CD4-positive, alpha-beta T cell treated with Interleukin-17A for 4 hours (primary cell): ENCODE results near the gene GAS2.

Source experiments
- DNase-seq: peaks from one replicate; pipeline ENCODE4 v3.0.0-alpha.2; 2020; ENCODE audit warnings: mixed read lengths

The GAS2 gene

DNA sequence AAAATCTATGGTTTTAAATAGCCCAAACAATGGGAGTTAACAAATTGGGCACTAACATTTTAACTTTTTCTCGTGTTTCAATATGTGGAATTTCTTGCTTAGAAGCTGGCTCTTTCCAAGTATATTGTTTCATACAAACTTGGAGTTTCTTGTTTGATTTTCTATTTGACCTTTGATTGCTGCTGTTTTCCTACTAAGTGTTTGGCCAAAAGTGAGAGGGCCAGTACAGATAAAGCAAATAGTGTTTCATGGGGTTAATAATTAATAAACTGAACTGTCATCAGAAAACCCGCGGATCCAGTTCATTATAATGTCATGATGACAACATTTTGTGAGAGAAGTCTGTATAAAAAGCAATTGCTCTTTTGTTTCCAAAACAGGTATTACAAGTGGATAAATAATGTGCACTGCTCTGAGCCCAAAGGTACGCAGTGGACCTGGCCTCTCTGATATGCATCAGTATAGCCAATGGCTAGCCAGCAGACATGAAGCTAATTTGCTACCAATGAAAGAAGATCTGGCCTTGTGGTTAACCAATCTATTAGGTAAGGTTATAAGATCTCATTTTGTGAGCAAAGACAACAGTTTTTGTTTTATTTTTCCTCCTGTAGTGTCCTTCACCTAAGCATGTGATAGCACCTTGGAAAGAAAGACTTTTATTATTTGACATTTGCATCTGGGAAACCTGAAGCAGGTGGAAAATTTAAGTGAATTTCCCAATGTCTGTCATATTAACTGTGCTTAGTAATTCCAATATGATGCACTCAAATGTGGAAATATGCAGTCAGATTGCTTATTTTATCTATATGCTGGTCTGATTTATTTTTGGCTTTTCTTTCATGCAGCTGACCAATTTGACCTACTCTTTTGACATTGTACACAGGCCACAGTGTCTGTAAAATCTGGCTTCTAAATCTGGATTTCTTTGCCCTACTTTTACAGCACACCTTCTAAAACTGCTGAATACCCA is 8.3 kb downstream of the GAS2 start:
- no peak for DNase-seq

DNA sequence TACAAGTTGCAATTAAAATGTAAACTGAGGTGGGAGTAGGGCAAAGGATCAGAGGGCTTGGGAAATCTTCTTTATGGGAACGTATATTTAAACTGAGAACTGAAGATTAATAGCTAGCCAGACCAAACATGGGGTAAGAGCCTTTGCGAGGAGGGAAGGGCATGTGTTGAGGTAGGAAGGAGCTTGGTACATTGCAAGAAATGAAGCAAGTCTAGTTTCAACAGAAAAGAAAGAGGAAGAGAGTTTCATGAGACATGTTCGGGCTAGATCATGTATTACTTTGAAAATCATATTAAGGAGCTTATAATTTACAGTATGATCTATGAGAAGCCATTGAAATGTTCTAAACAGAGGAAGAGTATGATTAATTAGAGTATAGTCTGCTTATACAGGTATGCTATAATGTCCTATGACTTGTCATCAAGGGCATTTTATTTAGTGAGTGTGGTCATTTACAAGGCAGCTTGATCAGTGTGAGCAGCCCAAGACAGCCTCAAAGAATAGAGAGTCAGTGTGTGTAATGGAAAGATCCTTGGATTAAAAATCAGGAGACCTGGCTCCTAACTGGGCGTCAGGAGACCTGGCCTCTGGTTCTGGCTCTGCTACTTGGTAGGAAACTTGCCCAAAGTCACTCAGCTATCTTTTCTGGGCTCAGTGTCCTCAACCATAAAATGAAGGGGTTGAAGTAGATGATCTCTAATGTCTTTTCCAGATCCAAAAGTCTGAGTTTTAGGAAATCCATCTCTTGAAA is 10.9 kb downstream of the GAS2 start:
- DNase-seq = no peak

DNA sequence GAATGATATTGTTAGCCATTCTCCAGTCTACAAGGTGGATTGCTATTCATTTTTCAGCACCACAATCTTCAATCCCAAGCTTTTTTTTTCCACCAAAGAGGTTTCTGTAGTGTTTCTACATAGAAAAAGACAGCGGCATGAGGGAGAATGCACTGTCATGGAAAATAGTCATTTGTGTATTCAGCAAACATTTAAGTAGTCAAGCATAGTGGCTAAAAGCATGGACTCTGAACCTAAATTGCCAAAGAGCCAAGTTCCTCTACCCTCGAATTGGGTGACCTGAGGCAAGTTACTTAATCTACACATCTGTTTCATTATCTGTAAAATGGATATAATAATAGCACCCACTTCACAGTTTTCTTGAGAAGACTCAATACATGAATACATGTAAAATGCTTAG is 14.2 kb downstream of the GAS2 start:
- no peak for DNase-seq

DNA sequence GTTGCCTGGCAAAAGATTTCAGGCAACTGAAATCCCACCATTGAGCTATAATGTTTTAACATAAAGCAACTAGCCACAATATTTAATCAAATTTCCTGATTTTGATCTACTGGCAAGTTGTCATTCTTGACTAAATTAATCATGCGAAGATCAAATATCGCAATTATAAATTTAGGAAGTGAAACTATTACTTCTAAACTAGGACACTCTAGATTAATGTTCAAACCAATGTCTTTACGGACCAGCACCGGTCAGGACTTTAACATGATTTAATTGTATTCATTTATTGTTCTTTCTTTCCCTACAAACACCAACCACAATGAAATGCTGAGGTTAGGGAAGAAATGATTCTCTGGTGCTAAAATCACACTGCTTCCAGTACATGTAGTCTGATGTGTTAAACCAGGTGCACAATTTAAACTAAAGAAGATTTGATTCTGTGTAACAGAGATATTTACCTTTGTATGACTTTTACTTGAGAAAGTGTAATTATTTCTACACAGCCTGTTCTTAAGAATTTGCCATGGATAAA is 14.9 kb downstream of the GAS2 start:
- no peak for DNase-seq

DNA sequence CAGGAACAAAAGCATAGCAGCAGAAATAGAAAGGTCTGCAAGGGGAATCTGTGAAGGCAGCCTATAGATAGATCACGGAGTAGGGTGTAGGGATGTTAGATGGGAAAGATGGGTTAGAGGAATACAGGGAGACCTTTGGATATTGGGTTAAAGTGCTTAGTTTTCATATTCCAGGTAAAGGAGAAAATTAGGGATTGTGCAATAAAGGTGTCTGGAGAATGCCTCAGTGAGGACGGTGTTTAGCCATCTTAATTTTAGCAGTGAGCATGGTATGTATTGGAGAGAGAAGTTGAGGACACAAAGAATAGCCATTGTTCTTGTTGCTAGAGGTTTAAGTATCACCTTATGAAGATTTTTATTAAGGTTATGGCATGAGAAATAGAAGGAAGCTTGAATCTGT is 17.7 kb downstream of the GAS2 start:
- DNase-seq = no peak

DNA sequence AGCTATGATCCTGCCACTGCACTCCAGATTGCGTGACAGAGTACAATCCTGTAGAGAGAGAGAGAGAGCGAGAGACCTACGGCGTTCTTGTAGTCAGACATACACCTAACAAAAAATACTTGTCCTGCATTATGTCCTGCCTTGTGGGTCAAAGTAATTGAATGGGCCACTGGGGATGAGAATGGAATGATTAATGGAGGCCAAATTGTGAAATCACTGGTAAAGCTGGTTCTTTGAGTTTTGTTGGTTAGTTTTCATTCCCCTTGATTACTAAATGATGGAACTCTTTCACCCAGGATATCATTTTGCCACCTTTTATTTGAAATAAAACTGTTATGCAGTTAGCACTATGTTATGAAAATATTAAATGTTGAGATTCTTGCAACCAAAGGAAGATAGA is 18.7 kb downstream of the GAS2 start:
- no peak for DNase-seq

DNA sequence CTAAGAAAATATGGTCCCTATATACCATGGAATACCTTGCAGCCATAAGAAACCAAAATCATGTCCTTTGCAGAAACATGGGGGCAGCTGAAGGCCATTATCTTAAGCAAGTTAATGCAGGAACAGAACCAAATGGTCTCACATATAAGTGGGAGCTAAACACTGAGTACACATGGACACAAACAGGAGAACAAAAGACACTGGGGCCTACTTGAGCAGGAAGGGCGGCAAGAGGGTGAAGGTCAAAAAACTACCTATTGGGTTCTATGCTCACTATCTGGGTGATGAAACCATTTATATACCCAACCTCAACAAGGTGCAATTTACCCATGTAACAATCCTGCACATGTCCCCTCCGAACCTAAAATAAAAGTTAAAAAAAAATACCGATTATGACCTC is 22.5 kb downstream of the GAS2 start:
- DNase-seq = no peak

DNA sequence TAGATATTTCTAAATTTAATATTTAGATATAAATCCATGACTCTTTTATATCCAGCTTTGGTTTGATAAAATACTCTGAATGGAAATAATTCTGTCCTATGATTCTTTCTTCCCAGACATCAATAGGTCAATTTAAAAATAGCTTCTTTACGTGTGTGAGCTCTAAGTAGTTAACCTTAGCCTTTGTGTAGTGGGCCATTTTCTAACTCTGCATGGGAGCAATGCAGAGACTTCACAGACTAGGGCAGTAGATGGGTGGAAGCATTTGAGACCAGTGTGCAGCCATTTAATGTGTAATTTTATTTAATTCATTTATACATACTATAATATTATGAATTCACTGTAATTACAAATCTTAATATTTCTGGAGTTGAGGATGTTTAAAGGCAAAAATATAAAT is 23.8 kb downstream of the GAS2 start:
- no peak for DNase-seq

DNA sequence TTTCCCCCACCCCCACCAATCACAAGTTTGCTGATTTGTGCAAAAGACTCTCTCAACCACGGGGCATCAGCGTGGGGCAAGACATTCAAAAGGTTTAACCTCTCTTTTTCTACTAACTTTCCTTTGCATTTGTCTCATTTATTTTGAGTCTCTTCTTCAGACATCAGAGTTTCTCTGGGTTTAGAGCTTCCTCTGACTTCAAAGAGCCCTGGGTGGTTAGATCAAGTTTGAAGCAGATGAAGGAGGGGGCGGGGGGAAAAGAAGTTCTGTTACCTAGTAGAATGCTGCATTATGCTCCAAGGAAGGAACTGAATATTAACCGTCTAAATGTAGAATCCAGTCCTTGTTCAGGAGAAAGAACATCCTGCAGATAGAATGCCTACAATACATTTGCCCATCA is 24.5 kb downstream of the GAS2 start:
- DNase-seq = peak; percentile 59

DNA sequence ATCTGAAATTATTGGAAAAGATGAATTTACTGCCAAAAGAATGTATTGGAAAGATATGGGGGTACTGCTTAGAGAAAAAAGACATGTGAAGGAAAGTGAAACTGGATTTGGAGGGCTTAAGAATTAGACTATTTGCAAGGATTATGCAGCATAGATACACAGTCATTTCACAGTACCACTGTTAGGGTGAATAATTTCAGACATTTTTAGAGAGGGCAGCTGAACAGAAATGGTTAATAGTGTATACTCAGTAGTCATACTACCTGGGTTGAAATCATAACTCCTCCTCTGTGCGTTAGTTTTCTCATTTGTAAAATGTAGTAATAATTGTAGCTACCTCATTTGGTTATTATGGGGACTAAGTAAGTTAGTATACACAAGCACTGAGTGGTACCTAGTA is 33.0 kb downstream of the GAS2 start:
- no peak for DNase-seq

DNA sequence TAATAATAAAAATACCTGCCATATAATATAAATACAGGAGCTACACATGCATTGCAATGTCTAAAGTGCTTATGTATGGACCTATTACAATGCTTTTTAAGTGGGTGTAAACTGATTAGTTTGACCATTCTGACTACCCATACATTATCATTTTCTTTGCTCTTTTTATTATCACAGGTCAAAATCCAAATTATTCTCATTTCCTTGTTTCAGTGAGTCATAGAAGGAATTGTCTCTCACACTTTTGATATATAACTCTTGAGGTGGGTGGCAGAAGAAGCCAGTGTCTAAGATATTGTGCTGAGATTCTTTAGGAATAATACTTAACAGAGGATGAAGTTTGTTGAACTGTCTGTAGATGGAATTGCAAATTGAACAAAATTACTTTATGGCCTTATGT is 35.6 kb downstream of the GAS2 start:
- no peak for DNase-seq

DNA sequence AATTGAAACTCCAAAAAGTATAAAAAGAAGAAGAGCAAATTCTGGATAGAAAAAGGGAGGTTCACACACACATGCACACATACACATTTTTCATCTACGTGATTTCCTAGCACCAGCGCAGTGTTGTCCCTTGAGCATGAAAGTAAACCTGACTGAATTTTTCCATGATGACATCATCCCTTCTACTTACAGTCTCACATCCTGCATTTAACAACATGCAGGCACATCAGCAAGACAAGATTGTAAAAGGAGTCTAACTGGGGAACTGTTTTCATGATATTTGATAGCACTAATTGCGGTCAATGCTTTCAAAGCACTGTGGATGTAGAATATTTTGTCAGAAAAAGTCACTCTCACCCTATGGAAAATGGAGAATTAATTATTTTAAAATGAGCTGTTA is 36.6 kb downstream of the GAS2 start:
- no peak for DNase-seq

DNA sequence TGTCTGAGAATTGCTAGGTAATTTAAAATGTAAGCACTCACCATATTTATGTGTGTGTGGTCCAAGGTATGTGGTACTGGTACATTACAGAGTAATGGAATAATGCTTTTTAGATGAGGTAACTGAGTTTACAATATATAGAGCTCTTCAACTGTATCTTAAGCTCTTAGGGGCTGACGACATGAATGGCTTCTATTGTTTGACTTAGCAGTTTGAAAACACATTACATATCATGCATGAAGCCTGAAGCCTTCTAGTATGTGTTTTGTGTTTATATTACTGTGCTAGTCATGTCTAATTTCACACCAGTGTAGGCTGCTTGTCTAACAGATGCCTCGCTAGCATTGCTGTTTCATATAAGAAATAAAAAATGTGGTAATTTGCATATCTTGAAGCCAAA is 37.2 kb downstream of the GAS2 start:
- no peak for DNase-seq

DNA sequence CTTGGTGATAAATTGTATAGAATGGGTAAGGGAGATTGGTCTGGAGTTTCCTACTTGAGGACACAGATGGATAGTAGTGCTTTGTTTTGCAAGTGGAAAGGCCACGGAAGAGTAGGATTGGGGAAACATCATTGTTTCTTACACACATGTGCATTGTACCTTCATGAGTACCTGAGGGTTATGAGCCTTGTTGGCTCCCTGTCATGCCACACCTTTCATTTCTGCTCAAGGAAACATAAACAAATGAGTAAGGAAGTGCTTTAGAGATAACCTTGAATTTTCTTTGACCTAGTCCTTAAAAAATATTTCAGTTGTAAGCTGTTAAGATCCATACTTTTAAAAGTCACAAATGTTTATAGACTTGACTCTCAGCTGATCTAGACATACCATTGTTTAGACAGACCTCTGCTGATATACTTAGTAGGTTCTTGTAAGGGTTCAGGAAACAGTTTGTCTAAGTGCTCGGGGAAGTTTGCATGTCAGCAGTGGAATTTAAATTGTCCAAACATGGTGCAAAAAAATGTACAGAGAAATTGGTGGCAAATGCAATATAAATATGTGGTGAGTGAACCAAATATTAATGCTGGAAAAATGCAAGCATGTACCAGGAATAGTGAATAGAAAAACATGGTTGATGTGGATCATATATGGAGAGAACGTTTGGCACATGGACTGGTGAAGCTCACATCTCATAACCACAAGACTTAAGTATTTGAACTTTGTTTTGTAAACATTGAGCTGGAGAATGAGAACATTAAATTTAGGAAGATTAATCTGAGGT is 40.9 kb downstream of the GAS2 start:
- no peak for DNase-seq

DNA sequence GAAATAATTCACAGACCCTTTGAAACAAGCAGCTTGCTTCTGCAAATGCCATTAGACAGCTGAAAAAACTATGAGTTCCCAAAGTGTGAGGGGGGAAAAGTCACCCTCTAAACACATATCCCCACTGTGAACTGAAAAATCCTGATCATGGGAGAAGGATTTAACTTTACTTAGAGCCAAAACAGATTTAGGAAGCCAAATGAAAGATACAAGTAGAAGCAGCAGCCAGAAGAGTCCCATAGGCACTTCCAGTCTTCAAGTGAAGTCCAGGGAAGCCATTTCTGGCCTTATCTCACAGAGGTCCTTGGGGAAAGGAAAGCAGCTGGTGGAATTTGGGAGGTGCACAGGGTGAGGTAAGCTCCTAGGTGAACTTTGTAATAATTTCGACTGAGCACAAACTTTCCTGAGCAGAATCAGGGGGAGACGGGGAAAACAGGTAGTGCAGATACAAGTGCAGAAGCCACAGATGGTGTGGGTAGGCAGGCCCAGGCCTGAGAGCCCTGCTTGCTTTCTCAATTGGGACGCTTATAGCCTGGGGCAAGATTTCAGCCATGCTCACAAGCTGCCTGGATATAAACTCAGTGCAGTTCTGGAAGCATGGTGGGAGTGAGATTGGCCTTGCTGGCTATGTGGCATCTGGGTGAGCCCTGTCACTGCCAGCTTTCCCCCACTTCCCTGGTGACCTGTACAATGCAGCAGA is 44.8 kb downstream of the GAS2 start:
- no peak for DNase-seq

DNA sequence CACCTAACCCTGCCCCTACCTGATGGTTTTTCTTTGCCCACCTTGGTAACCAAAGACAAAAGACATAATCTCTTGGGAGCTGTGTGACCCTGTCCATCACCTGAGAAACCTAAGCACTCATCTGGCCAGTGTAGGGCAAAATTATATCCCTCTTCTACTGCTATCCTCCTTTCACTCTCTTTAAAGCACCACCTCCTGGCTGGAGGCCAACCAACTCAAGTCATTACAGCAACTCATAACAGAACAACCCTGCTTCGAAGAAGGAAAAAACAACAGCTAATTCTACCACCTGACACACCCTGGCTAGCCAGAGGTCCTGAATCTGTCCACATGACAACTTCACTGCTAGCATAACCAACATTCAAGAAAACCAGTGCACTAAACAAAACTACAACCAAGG is 45.5 kb downstream of the GAS2 start:
- DNase-seq = no peak

DNA sequence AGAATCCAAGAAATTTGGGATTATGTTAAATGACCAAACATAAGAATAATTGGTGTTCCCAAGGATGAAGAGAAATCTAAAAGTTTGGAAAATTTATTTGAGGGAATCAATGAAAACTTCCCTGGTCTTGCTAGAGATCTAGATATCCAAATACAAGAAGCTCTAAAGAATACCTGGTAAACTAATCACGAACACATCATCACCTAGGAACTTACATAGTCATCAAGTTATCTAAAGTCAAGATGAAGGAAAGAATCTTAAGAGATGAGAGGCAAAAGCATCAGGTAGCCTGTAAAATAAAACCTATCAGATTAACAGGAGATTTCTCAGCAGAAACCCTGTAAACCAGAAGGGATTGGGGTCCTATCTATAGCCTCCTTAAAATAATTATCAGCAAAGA is 46.9 kb downstream of the GAS2 start:
- no peak for DNase-seq

DNA sequence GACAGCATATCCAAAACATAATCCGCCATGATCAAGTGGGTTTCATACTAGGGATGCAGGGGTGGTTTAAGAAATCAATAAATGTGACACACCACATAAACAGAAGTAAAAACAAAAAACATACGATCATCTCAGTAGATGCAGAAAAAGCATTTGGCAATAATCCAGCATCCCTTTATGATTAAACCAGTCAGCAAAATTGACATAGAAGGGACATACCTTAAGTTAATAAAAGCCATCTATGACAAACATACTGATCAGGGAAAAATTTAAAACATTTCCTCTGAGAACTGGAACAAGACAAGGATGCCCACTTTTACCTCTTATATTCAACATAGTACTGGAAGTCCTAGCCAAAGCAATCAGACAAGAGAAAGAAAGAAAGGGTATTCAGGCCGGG is 49.6 kb downstream of the GAS2 start:
- DNase-seq = no peak

DNA sequence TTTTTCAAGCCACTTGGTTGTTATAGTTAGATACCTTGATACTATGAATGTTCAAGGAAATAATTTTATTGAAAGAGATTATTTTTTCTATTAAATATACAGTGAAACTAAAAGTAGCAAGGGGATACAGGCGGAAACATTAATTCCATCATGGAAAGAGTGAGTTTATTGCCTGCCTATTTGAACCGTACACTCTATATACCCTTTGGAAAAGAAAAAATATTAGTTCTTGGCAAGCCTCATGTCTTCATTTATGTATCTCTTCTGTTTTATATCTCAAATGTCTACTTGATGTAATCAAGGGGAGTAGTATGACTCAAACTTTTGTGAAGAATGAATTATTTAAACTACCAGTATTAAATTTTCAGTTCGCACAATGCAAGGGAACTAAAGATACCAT is 54.0 kb downstream of the GAS2 start:
- no peak for DNase-seq

DNA sequence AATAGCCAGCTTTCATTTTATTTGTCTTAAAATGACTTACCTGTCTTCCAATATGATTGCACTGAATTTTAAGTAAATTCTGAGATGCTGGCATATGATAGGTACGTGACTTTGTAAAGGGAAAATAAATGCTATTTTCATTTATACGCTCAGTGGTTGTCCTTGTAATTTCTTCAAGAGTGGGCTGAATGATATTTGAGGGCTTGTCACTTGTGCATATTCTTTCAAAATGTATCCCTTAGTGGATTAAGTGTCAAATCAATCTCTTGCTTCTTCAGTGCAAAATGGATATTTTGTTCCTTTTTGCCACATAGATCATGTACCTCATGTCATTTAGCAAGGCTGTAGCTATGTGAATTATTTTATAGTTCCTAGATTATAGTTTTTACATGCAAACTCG is 56.9 kb downstream of the GAS2 start:
- DNase-seq = no peak

DNA sequence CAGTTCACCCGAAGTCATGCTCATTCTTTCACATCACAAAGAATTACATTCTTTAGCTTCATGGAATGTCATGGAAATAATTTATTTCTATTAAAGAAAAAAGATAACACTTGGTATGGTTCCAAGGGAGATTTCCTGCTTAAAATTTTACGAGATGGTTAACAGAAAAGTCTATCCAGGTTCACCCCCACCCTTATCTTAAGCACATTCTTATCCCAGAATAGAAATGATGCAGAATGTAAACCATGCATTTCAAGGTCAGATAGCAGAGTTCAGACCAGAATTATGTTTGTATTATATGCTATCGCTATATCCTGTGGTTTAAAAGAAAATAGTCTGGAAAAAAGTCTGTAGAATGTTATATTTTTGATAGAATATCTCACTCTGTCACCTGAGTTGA is 58.7 kb downstream of the GAS2 start:
- no peak for DNase-seq

DNA sequence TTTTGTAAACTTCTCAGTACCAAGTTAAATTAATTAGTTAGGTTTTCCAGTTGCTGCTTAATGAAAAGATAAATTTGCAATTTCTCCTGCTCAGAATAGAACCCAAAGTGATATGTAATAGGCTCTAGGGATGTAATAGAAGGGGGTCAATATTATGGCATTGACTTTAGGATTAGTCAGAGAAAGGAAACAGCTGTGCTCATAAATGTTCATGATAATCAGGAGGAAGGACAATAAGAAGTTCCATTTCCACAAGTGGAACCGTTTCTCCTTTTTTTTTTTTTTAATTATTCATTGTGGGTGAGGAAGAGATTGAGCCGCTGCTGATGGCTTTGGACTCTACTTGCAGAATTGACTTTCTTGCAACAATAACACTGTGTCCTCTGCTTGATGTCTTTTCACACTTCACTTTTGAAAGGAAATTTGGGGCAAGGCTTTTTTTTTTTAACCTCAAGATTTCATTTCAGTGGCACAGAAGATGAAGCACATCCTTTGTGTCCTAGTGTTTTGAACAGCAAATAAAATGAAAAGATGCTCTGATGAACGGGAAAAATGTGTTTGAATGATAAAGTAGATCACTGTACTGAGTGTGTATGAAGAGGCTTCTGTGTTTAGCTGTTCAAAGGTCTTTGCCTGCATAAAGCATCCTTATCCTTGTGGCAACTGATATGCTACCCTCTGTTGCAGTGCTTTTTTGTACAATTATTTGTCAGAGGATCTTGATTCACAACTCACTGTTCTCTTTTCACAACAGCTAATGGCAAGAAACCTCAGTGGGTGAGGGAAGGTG is 62.4 kb downstream of the GAS2 start:
- no peak for DNase-seq
